RPMI8226 (cell line): ENCODE measurements around the gene EPYC.
"Not testable (repeated sequence)": the region's sequence is repeated elsewhere in the genome, so short reads cannot be mapped to it uniquely, and the experiment has no call there.

Experiments
- DNase-seq: peaks from one replicate; pipeline ENCODE4 v3.0.0-alpha.2; 2015

EPYC gene

GRCh38 chr12:90990611-90991010, 14.2 kb downstream of the EPYC start:
- no peak for DNase-seq

- DNase-seq: no peak
Observed at GRCh38 chr12:90989686-90990111, 15.1 kb downstream of the EPYC start.

- no peak for DNase-seq
Observed at GRCh38 chr12:90987520-90987919, 17.3 kb downstream of the EPYC start.

GRCh38 chr12:90987101-90987500, 17.7 kb downstream of the EPYC start:
- DNase-seq: no peak

- DNase-seq: not testable (repeated sequence)
Observed at GRCh38 chr12:90985331-90985730, 19.4 kb downstream of the EPYC start.

- DNase-seq: no peak
Observed at GRCh38 chr12:90984114-90984513, 20.7 kb downstream of the EPYC start.

GRCh38 chr12:90982170-90982569, 22.6 kb downstream of the EPYC start:
- DNase-seq: no peak

- DNase-seq: no peak
Observed at GRCh38 chr12:90979951-90980350, 24.8 kb downstream of the EPYC start.

GRCh38 chr12:90979019-90979418, 25.8 kb downstream of the EPYC start:
- DNase-seq: no peak

GRCh38 chr12:90978117-90978770, 26.5 kb downstream of the EPYC start:
- DNase-seq: peak; percentile 19

- DNase-seq: no peak
Observed at GRCh38 chr12:90977224-90977623, 27.5 kb downstream of the EPYC start.

- DNase-seq: no peak
Observed at GRCh38 chr12:90974286-90974685, 30.5 kb downstream of the EPYC start.

- no peak for DNase-seq
Observed at GRCh38 chr12:90972226-90972625, 32.5 kb downstream of the EPYC start.

GRCh38 chr12:90970911-90971310, 33.9 kb downstream of the EPYC start:
- DNase-seq: no peak

- DNase-seq: no peak
Observed at GRCh38 chr12:90970471-90970870, 34.3 kb downstream of the EPYC start.

- DNase-seq: no peak
Observed at GRCh38 chr12:90969851-90970250, 34.9 kb downstream of the EPYC start.

GRCh38 chr12:90969346-90969745, 35.4 kb downstream of the EPYC start:
- no peak for DNase-seq

GRCh38 chr12:90965204-90965603, 39.6 kb downstream of the EPYC start:
- DNase-seq: no peak

- DNase-seq: no peak
Observed at GRCh38 chr12:90964616-90965015, 40.2 kb downstream of the EPYC start.

GRCh38 chr12:90963946-90964345, 40.8 kb downstream of the EPYC start:
- no peak for DNase-seq

GRCh38 chr12:90961154-90961553, 43.6 kb downstream of the EPYC start:
- DNase-seq: no peak

- peak; percentile 52 for DNase-seq
Observed at GRCh38 chr12:90959538-90960139, 45.1 kb downstream of the EPYC start.

GRCh38 chr12:90959032-90959431, 45.7 kb downstream of the EPYC start:
- no peak for DNase-seq

- DNase-seq: no peak
Observed at GRCh38 chr12:90958347-90958746, 46.4 kb downstream of the EPYC start.

GRCh38 chr12:90954921-90955320, 49.9 kb downstream of the EPYC start, which contains the start of gene CCER1:
Gene CCER1 (minus strand): TSS chr12:90955176. CDS start chr12:90954742, 434 bp downstream.
- DNase-seq: no peak
